Ishikawa (cell line): ENCODE results near the gene ESAM.

Experiments used
- CEBPB ChIP-seq: IDR thresholded peaks from 2 replicates; pipeline ENCODE4 v1.6.1; 2012
- CREB1 ChIP-seq: IDR thresholded peaks from 2 replicates; pipeline ENCODE4 v1.6.1; 2012; ENCODE audit warnings: low read depth
- EGR1 ChIP-seq: IDR thresholded peaks from 2 replicates; pipeline ENCODE4 v1.6.1; 2012
- EP300 ChIP-seq: IDR thresholded peaks from 2 replicates; pipeline ENCODE4 v1.6.1; 2012; ENCODE audit warnings: borderline replicate concordance
- FOXM1 ChIP-seq: IDR thresholded peaks from 2 replicates; pipeline ENCODE4 v1.6.1; 2012; ENCODE audit warnings: low read depth, borderline replicate concordance
- NFIC ChIP-seq: IDR thresholded peaks from 2 replicates; pipeline ENCODE4 v1.6.1; 2012
- RAD21 ChIP-seq: IDR thresholded peaks from 2 replicates; pipeline ENCODE4 v1.6.1; 2012; ENCODE audit warnings: low read depth
- TAF1 ChIP-seq: IDR thresholded peaks from 2 replicates; pipeline ENCODE4 v1.6.1; 2012; ENCODE audit warnings: low read depth, mild to moderate bottlenecking
- TCF12 ChIP-seq: IDR thresholded peaks from 2 replicates; pipeline ENCODE4 v1.6.1; 2012; ENCODE audit warnings: low read depth
- TEAD4 ChIP-seq: IDR thresholded peaks from 2 replicates; pipeline ENCODE4 v1.6.1; 2012
- YY1 ChIP-seq: IDR thresholded peaks from 2 replicates; pipeline ENCODE4 v1.6.1; 2012; ENCODE audit warnings: low read depth
- ZBTB7A ChIP-seq: IDR thresholded peaks from 2 replicates; pipeline ENCODE4 v1.6.1; 2012; ENCODE audit warnings: low read depth
- TF ChIP-seq, protein P1 (sequence below): IDR thresholded peaks from 2 replicates; pipeline ENCODE4 v1.6.1; 2012
- TF ChIP-seq, protein P2 (sequence below): IDR thresholded peaks from 2 replicates; pipeline ENCODE4 v1.6.1; 2012; ENCODE audit warnings: low read depth, mild to moderate bottlenecking
- TF ChIP-seq, protein P3 (sequence below): IDR thresholded peaks from 2 replicates; pipeline ENCODE4 v1.6.1; 2012

Gene ESAM

DNA sequence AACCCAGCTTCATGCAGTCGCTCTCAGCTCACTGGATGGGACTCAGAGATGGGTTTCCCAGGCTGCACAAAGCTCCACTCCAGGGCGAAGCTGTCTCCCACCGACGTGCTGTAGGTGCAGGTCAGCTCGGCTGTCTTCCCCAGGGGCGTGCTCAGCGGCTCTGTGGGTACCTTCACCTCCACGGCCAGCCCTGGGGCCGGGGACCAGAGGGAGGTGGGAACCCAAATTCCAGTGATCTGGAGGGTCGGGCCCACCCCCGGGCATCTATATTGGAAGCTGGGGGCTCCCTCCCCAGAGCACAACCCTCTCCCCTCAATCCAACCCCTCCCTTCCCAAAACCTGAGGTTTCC lies 10.7 kb downstream of the ESAM start:
- TF ChIP-seq ZBTB7A (no peak), EGR1 (no peak), YY1 (no peak), FOXM1 (no peak), TEAD4 (no peak), CEBPB (no peak), EP300 (no peak), NFIC (no peak), TAF1 (no peak), TCF12 (no peak), CREB1 (no peak)
- TF ChIP-seq, protein P1, sequence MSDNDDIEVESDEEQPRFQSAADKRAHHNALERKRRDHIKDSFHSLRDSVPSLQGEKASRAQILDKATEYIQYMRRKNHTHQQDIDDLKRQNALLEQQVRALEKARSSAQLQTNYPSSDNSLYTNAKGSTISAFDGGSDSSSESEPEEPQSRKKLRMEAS: no peak
- TF ChIP-seq, protein P2, sequence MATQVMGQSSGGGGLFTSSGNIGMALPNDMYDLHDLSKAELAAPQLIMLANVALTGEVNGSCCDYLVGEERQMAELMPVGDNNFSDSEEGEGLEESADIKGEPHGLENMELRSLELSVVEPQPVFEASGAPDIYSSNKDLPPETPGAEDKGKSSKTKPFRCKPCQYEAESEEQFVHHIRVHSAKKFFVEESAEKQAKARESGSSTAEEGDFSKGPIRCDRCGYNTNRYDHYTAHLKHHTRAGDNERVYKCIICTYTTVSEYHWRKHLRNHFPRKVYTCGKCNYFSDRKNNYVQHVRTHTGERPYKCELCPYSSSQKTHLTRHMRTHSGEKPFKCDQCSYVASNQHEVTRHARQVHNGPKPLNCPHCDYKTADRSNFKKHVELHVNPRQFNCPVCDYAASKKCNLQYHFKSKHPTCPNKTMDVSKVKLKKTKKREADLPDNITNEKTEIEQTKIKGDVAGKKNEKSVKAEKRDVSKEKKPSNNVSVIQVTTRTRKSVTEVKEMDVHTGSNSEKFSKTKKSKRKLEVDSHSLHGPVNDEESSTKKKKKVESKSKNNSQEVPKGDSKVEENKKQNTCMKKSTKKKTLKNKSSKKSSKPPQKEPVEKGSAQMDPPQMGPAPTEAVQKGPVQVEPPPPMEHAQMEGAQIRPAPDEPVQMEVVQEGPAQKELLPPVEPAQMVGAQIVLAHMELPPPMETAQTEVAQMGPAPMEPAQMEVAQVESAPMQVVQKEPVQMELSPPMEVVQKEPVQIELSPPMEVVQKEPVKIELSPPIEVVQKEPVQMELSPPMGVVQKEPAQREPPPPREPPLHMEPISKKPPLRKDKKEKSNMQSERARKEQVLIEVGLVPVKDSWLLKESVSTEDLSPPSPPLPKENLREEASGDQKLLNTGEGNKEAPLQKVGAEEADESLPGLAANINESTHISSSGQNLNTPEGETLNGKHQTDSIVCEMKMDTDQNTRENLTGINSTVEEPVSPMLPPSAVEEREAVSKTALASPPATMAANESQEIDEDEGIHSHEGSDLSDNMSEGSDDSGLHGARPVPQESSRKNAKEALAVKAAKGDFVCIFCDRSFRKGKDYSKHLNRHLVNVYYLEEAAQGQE: no peak
- TF ChIP-seq, protein P3, sequence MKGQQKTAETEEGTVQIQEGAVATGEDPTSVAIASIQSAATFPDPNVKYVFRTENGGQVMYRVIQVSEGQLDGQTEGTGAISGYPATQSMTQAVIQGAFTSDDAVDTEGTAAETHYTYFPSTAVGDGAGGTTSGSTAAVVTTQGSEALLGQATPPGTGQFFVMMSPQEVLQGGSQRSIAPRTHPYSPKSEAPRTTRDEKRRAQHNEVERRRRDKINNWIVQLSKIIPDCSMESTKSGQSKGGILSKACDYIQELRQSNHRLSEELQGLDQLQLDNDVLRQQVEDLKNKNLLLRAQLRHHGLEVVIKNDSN: no peak

DNA sequence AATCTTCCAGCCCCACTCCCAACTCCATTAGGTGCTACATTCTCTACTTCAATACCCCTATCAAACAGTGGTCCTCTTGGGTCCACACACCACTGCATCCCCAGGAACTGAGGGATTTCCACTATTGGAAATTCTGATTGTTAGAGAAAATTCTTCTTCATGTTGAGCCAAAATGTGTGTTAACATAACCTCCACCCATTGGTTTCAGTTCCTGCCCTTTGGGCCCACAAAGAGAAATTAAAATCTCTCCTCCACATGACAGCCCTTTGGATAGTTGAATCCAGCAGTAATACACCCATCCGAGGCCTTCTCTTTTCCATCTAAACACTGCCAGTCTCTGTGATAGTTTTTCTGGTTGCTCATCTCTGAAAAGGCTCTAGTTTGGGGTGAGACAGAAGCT lies 12.2 kb downstream of the ESAM start:
- TF ChIP-seq FOXM1 (no peak), TAF1 (no peak), CEBPB (no peak), TCF12 (no peak), ZBTB7A (no peak), EGR1 (no peak), RAD21 (no peak), NFIC (no peak), CREB1 (no peak), EP300 (no peak), TEAD4 (no peak), YY1 (no peak)
- TF ChIP-seq, protein P1: no peak
- TF ChIP-seq, protein P3: no peak
- TF ChIP-seq, protein P2: no peak

DNA sequence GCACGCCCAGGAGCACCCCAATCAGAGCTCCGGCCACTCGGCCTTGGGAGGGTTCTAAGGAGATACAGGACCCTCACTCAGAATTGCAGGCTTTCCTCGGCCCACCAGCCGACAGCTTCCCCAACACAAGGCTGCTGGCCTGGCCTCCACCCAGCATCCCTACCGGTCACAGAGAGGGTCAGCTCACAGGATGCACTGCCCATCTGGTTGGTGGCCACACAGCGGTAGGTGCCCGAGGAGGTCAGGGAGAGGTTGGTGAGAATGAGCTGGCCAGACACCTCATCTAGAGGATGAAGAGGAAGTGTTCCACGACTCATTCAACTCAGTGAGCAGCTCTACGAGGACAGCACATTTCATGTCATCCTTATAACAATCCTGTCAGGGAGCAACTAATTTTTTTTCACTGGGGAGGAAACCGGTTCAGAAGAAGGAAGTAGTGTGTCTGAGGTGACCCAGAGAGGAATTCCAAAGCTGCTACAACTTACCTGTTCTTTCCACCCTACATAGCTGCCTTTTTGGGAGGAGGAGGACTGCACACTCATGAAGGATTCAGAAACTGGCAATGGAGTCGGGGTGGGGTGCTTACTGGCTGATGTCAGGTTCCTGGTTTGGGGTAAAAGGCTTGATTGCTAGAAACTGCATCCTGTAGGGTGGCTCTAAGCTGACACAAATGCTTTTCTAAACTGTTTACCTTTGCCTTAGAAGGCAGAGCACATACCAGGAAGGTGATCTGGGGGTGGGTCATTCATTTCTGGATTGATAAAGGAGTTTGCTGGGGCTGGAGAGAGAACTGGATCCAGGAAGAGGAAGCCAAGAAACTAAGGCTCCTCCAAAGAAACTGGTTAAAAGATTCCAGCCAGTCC lies 13.4 kb downstream of the ESAM start:
- TF ChIP-seq CREB1 (no peak), TEAD4 (no peak), CEBPB (no peak), NFIC (no peak), RAD21 (no peak), TCF12 (no peak), ZBTB7A (no peak), YY1 (no peak), EGR1 (no peak), EP300 (no peak), TAF1 (no peak), FOXM1 (no peak)
- TF ChIP-seq, protein P1: no peak
- TF ChIP-seq, protein P3: no peak
- TF ChIP-seq, protein P2: no peak
